ENCODE data around the gene TLE7.

GRCh38 chr16:71490361-71490760, 48.5 kb upstream of the TLE7 start:
- no peak for TF ChIP-seq CTCF (IDR thresholded peaks at IDR 0.05)
- TF ChIP-seq POLR2A (IDR thresholded peaks at IDR 0.05): no peak

Measured in uterus (tissue), 2 donors.